ENCODE results near the gene SULT1A1. TPM values are rescaled to one million over a fixed set of nuclear protein-coding genes. Genes with fewer than 3 reads are reported as not detected.
"Not testable (repeated sequence)": the region's sequence is repeated elsewhere in the genome, so short reads cannot be mapped to it uniquely, and the experiment has no call there.

SULT1A1 gene
- total RNA-seq, 1 donor from 2014 or later, result 15.9 TPM

DNA sequence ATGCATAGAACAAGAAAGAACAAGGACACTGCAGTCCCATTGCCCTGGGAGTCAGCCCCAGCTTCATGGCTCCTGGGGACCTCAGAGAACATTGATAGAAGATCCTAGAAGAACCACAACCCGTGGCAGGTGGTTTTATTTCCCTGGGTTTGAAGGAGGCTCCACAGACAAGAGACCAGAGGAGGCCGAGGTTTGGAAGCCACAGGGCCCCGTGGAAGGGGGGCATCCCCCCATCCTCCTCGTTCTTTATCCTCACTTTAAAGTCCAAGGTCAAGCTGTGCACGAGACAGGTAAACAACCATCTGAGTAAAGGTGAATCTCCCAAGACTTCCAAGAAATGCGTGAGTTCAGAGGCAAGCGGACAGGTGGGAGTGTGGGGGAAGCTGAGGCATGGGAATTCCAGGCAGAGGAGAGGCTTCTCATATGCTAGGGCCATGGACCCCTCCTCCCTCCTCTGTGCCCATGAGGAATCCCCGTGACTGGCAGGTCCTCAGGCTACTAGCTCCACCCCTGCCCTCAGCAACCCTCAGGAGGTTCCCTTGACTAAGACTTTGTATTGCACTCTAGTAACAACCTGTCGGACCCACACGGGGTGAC, 849 bp upstream of the SULT1A1 start:
- no peak for DNase-seq (ENCODE audit: extremely low spot score, unreplicated experiment)
- Mint-ChIP-seq H3K27ac (peak overlapping the region; percentile 2), H3K4me3 (no peak overlapping the region), H3K27me3 (peaks cover 3% of the 10 kb centered on the region), H3K4me1 (ENCODE audit: unreplicated experiment) (peaks cover 11% of the 10 kb centered on the region), H3K36me3 (no peaks in the 10 kb centered on the region), H3K9me3 (no peaks in the 10 kb centered on the region)
- TF ChIP-seq, protein P1, sequence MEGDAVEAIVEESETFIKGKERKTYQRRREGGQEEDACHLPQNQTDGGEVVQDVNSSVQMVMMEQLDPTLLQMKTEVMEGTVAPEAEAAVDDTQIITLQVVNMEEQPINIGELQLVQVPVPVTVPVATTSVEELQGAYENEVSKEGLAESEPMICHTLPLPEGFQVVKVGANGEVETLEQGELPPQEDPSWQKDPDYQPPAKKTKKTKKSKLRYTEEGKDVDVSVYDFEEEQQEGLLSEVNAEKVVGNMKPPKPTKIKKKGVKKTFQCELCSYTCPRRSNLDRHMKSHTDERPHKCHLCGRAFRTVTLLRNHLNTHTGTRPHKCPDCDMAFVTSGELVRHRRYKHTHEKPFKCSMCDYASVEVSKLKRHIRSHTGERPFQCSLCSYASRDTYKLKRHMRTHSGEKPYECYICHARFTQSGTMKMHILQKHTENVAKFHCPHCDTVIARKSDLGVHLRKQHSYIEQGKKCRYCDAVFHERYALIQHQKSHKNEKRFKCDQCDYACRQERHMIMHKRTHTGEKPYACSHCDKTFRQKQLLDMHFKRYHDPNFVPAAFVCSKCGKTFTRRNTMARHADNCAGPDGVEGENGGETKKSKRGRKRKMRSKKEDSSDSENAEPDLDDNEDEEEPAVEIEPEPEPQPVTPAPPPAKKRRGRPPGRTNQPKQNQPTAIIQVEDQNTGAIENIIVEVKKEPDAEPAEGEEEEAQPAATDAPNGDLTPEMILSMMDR (conservative IDR thresholded peaks at IDR 0.05), result no peak

DNA sequence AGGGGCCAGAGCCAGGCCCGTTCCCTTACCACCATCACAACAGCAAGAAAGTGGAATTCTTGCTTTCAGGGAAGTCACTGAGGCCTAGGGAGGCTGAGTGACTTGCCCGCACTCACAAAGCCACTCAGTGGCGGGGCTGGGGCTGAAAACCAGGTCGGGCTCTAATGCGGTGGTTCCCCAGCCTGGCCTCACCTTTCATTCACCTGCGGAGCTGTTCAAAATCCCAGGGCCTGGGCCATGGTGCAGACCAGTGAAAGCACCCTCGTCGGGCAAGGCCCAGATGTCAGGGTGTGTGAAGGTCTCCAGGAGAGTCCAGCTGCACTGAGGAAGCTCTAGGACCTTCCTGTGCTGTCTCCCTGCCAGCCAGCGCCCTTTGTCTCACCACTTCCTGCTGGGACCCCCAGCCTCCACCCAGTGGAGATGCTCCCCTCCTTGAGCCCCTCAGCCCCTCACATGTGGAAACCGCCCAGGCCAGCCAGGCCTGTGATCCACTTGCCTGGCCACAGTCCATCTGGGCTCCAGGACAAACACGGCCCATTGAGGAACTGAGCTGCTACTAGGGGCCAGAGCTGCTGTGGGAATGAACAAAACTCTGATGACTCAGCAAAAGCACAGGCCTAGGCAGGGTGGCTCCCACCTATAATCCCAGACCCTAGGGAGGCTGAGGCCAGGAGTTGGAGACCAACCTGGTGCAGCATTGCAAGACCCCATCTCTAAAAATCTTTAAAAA, 812 bp downstream of the SULT1A1 start:
- H3K4me3 Mint-ChIP-seq, result peak overlapping the region; percentile 67

DNA sequence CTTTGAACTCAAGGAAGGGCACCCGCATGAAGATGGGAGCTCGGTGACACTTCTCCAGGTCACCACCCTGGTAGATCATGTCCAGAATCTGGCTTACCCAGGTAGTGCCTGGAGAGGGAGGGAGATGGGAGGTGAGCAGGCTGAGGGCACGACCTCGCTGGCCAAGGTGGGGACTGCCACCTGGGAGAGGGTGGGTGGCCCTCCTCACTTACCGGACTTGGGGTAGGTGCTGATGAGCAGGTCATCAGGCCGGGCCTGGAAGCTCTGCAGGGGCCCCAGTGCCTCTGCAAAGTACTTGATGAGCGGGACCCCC, 1.4 kb downstream of the SULT1A1 start:
- peaks cover 11% of the 10 kb centered on the region for H3K4me1 Mint-ChIP-seq (ENCODE audit: unreplicated experiment)
- H3K4me3 Mint-ChIP-seq; DNase-seq (ENCODE audit: extremely low spot score, unreplicated experiment); H3K9me3 Mint-ChIP-seq; H3K36me3 Mint-ChIP-seq; H3K27me3 Mint-ChIP-seq; H3K27ac Mint-ChIP-seq: not testable (repeated sequence)

More for the DNA sequence above, 812 bp downstream of the SULT1A1 start:
- Mint-ChIP-seq H3K4me1 (ENCODE audit: unreplicated experiment) (peaks cover 11% of the 10 kb centered on the region), H3K27ac (peak overlapping the region; percentile 48)
- not testable (repeated sequence) for H3K27me3 Mint-ChIP-seq; H3K9me3 Mint-ChIP-seq; H3K36me3 Mint-ChIP-seq; DNase-seq (ENCODE audit: extremely low spot score, unreplicated experiment)

DNA sequence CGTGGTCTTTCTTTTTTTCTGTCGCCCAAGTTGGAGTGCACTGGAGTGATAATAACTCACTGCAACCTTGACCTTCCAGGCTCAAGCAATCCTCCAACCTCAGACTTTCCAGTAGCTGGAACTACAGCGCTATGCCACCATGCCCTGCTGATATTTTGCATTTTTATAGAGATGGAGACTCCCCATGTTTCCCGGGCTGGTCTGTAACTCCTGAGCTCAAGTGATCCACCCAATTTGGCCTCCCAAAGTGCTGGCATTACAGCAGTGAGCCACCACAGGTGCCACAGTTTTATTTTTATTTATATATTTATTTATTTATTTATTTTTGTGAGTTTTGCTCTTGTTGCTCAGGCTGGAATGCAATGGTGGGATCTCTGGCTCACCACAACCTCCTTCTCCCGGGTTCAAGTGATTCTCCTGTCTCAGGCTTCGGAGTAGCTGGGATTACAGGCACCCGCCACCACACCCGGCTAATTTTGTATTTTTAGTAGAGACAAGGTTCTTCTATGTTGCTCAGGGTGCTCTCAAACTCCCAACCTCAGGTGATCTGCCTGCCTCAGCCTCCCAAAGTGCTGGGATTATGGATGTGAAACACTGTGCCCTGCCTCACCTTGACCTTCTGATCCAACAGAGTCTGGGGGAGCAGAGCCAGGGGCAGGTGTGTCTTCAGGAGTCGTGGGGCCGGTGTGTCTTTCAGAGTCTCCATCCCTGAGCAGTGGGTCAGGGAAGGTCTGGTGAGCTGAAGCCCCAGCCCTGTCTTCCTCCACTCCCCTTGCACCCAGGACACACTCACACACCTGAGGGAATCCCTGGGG, 2.0 kb downstream of the SULT1A1 start:
- not testable (repeated sequence) for H3K9me3 Mint-ChIP-seq; H3K4me3 Mint-ChIP-seq; H3K36me3 Mint-ChIP-seq; H3K27ac Mint-ChIP-seq; DNase-seq (ENCODE audit: extremely low spot score, unreplicated experiment); H3K27me3 Mint-ChIP-seq
- peaks cover 11% of the 10 kb centered on the region for H3K4me1 Mint-ChIP-seq (ENCODE audit: unreplicated experiment)

DNA sequence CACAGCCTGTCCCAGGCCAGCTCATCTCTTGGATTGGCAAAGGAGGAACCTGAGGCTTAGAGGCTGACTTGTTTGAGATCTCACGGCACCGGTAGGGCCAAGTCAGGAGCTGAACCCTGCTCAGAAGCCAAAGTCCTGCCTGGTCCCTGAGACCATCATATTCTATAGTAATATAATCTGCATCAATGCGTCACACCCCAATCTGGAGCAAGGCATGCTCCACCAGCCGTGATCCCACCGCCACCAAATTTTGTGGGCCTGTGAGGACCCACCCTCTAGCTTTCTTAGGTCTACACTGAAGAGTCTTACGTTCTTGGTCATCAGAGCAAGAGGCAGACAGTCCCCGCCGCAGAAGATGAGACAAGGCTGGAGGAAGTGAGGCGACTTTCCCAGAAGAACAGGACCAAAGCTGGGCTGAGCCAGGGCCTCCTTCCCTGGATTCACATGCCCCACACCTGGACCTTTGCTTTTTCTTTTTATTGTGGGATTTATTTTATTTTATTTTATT, 2.7 kb downstream of the SULT1A1 start:
- no peaks in the 10 kb centered on the region for H3K36me3 Mint-ChIP-seq
- H3K4me3 Mint-ChIP-seq, result no peak overlapping the region
- TF ChIP-seq, protein P1 (conservative IDR thresholded peaks at IDR 0.05), result no peak
- no peak for DNase-seq (ENCODE audit: extremely low spot score, unreplicated experiment)
- peaks cover 11% of the 10 kb centered on the region for H3K4me1 Mint-ChIP-seq (ENCODE audit: unreplicated experiment)
- no peaks in the 10 kb centered on the region for H3K9me3 Mint-ChIP-seq
- H3K27me3 Mint-ChIP-seq, result peaks cover 3% of the 10 kb centered on the region
- H3K27ac Mint-ChIP-seq, result no peak overlapping the region

DNA sequence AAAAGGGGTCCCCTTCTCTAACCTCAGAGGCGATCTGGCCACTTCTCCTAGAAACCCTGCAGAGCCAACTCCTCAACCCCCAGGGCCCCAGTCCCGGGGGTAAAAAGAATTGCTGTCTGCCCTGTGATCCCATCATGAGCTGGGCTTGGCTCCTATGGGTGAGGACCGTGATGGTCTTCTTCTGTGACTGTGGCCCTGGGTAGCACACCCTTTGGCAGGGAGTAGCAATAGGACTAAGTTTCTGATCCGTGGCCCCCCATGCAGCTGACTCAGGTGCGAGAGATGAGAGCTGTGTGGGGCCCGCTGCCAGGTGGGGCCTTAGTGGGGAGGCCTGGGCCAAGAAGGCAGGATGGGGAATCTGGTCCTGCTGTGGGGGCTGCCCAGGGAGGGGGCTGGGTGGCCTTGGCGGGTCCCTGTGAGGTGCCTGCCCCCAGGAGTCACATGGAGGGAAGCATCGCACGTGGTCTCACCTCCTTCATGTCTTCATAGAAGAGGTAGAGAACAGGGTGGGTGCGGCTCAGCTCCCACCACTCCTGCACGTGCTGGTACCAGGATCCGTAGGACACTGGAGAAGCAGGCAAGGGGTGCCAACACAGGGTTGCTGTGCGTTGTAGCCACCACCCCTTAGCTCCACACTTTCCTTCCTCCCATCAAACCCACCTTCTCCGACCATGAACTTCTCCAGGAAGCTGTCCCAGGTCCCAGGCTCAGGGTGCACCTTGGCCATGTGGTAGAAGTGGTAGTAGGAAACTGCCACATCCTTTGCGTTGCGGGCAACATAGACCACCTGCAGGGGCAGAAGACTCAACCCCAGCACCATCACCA, 3.3 kb downstream of the SULT1A1 start:
- TF ChIP-seq, protein P1 (conservative IDR thresholded peaks at IDR 0.05), result no peak
- Mint-ChIP-seq H3K9me3 (no peaks in the 10 kb centered on the region), H3K36me3 (no peaks in the 10 kb centered on the region), H3K4me3 (no peak overlapping the region), H3K27ac (no peak overlapping the region), H3K27me3 (peaks cover 3% of the 10 kb centered on the region), H3K4me1 (ENCODE audit: unreplicated experiment) (peaks cover 11% of the 10 kb centered on the region)
- no peak for DNase-seq (ENCODE audit: extremely low spot score, unreplicated experiment)
